Calu3 (cell line): Measurements from ENCODE around the gene EYA2. TPM values are rescaled to one million over a fixed set of nuclear protein-coding genes. Genes with fewer than 3 reads are reported as not detected.

Experiments used
- BruUV-seq: library from RNA; stranded (reverse); fragments of 400-500 nt; replicated peaks from 2 replicates; lab custom pipeline; 2021; lab: Mats Ljungman, UMichigan
- CTCF ChIA-PET: fragments of 300-600 bp; sonication (Branson Sonifier 250); formaldehyde crosslinking; loops from one replicate; lab custom pipeline; 2022; ENCODE audit warnings: antibody characterized with exemption; lab: Charles Lee
- DNase-seq: peaks from one replicate; pipeline ENCODE4 v3.0.0; 2022
- H3K27ac Mint-ChIP-seq: one replicate; pipeline ENCODE4 v1.8.0; 2022; ENCODE audit warnings: mixed read lengths; ENCODE audit not compliant: unreplicated experiment
- H3K27me3 Mint-ChIP-seq: one replicate; pipeline ENCODE4 v1.8.0; 2022; ENCODE audit warnings: mixed read lengths; ENCODE audit not compliant: unreplicated experiment
- H3K36me3 Mint-ChIP-seq: one replicate; pipeline ENCODE4 v1.8.0; 2022; ENCODE audit warnings: mild to moderate bottlenecking, moderate library complexity, mixed read lengths; ENCODE audit not compliant: insufficient read depth, unreplicated experiment
- H3K4me1 Mint-ChIP-seq: one replicate; pipeline ENCODE4 v1.8.0; 2022; ENCODE audit warnings: mild to moderate bottlenecking, low read depth, mixed read lengths; ENCODE audit not compliant: unreplicated experiment
- H3K4me3 Mint-ChIP-seq: one replicate; pipeline ENCODE4 v1.8.0; 2022; ENCODE audit warnings: mild to moderate bottlenecking, low read depth, moderate library complexity, mixed read lengths; ENCODE audit not compliant: unreplicated experiment
- H3K9me3 Mint-ChIP-seq: one replicate; pipeline ENCODE4 v1.8.0; 2022; ENCODE audit warnings: low read depth, mixed read lengths; ENCODE audit not compliant: unreplicated experiment
- CTCF ChIP-seq: fragments of 200-600 bp; IDR thresholded peaks from one replicate; pipeline ENCODE4 v1.8.0; 2022; ENCODE audit warnings: antibody characterized with exemption; ENCODE audit not compliant: unreplicated experiment
- intact Hi-C: fragments of 100-400 bp; cut with micrococcal nuclease; formaldehyde crosslinking; loops from one replicate; pipeline ENCODE4 v1.10.0; 2022; ENCODE audit not compliant: unreplicated experiment
- total RNA-seq: library from RNA; stranded (reverse); gene quantifications from 2 replicates; pipeline ENCODE4 v1.2.3, GENCODE V29; 2022

EYA2 gene
- total RNA-seq, 1 experiment from 2014 or later: 0.35 TPM

GRCh38 chr20:47206962-47207641 is 312.5 kb downstream of the EYA2 start:
- no peak for DNase-seq
- intact Hi-C loops: loop anchor here (10.0 kb wide), 2 partner anchors 288 to 418 kb away; no protein-coding TSS in a partner anchor

GRCh38 chr20:47208534-47209174 is 314.0 kb downstream of the EYA2 start:
- no peak overlapping the region for H3K27ac Mint-ChIP-seq
- no peaks in the 10 kb centered on the region for H3K9me3 Mint-ChIP-seq
- intact Hi-C loops: loop anchor here (10.0 kb wide), 2 partner anchors 286 to 416 kb away; no protein-coding TSS in a partner anchor
- H3K36me3 Mint-ChIP-seq: peaks cover 42% of the 10 kb centered on the region
- BruUV-seq: no TSS peak
- no peak for DNase-seq
- no peak for TF ChIP-seq CTCF
- peaks cover 36% of the 10 kb centered on the region for H3K4me1 Mint-ChIP-seq
- no peak overlapping the region for H3K4me3 Mint-ChIP-seq
- CTCF ChIA-PET: no interaction called here
- no peaks in the 10 kb centered on the region for H3K27me3 Mint-ChIP-seq

More at GRCh38 chr20:47206962-47207641, 312.5 kb downstream of the EYA2 start:
- no peaks in the 10 kb centered on the region for H3K9me3 Mint-ChIP-seq
- H3K27ac Mint-ChIP-seq: no peak overlapping the region
- CTCF ChIA-PET: interaction anchor here (0.5 to 2.3 kb wide), 4 partner anchors 35 to 181 kb away, joined by 3 to 49 read pairs (median 18); no protein-coding TSS in a partner anchor
- TF ChIP-seq CTCF: no peak
- H3K4me1 Mint-ChIP-seq: peaks cover 51% of the 10 kb centered on the region
- no peaks in the 10 kb centered on the region for H3K27me3 Mint-ChIP-seq
- H3K4me3 Mint-ChIP-seq: no peak overlapping the region
- BruUV-seq: no TSS peak
- H3K36me3 Mint-ChIP-seq: peaks cover 49% of the 10 kb centered on the region

- CTCF ChIA-PET: interaction anchor here (0.7 kb wide), 1 partner anchor 11 kb away, joined by 7 read pairs; no protein-coding TSS in a partner anchor
- intact Hi-C loops: loop anchor here (10.0 kb wide), 2 partner anchors 285 to 415 kb away; no protein-coding TSS in a partner anchor
Observed at GRCh38 chr20:47209982-47210381, 315.3 kb downstream of the EYA2 start.

More at GRCh38 chr20:47209982-47210381, 315.3 kb downstream of the EYA2 start:
- H3K27me3 Mint-ChIP-seq: no peaks in the 10 kb centered on the region
- DNase-seq: no peak
- H3K9me3 Mint-ChIP-seq: no peaks in the 10 kb centered on the region
- no peak overlapping the region for H3K4me3 Mint-ChIP-seq
- H3K4me1 Mint-ChIP-seq: peaks cover 23% of the 10 kb centered on the region
- no peak overlapping the region for H3K27ac Mint-ChIP-seq
- BruUV-seq: TSS peak; percentile 60
- H3K36me3 Mint-ChIP-seq: peaks cover 31% of the 10 kb centered on the region
- no peak for TF ChIP-seq CTCF
